GM21717 (cell line): Measurements from ENCODE around the gene SNIP1.
"Not testable (repeated sequence)": the region's sequence is repeated elsewhere in the genome, so short reads cannot be mapped to it uniquely, and the experiment has no call there.

Source experiments
- ATAC-seq: cut with Tn5 transposase; IDR thresholded peaks from one replicate; pipeline ENCODE4 v1.9.1; 2021; ENCODE audit warnings: mild to moderate bottlenecking, moderate library complexity; ENCODE audit not compliant: unreplicated experiment

Gene SNIP1

GRCh38 chr1:37553927-37554808, at the start of gene SNIP1:
SNIP1 (minus strand) TSS chr1:37554293; CDS start chr1:37554229, 64 bp downstream.
- ATAC-seq = peak; percentile 84

DNA sequence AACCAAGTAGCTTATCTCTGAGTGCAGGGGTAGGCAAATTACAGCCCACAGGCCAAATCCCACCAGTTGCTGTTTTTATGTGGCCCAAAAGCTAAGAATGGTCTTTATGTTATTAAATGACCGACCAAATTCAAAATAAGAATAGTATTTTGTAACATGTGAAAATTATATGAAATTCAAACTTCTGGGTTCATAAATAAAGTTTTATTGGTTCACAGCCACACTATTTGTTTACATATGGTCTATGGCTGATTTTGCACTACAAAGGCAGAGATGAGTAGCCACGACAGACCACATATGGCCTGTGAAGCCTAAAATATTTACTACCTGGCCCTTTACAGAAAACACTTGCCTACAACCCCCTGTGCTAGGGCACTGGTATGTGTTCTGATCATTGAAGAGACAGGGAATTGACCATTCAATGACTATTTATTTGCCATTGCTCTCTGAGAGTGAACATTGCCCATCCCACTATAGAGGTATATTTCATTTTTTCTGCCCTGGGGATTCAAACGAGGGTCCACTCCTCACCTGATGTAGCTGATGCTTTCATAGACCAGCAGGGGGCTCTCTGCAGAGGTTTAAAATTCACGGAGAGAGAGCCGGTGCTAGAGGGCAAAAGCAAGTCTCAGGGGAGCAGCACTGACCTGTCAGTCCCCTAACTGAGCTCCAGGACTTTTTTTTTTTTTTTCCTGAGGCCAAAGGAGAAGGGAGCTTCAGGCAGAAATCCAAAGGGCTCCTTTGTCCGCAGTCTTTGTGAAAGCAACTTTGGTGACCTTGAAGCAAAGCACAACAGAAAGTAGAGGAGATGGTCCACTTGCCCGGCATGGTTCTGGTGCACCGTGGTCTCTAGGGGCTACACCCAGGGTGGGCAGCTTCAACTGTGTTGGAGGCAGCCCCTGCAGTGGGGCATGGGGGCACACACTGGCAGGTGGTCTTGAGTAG, 48.9 kb upstream of the SNIP1 start:
- no peak for ATAC-seq

DNA sequence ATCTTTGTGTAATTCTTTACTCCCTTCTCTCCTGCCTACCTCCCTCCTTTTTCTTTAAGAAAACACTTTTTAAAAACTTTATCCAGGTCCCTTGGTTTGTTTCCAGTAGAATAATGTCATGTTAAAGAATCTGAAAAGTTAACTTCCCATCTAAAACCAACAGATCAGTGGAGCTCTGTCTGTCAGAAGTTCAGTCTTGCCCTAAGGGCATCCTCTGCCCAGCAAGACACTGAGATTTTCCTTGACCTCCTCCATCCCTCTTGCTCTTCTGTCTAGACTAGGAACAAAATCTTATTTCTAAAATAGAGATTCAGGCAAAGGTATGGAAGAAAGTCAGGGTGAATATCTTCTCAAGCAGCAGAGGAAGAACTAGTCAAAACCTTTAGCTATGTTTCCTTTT, 47.3 kb upstream of the SNIP1 start:
- ATAC-seq = no peak

GRCh38 chr1:37599940-37600339, 45.8 kb upstream of the SNIP1 start:
- ATAC-seq = no peak

GRCh38 chr1:37596182-37596667, 42.1 kb upstream of the SNIP1 start:
- ATAC-seq = no peak

DNA sequence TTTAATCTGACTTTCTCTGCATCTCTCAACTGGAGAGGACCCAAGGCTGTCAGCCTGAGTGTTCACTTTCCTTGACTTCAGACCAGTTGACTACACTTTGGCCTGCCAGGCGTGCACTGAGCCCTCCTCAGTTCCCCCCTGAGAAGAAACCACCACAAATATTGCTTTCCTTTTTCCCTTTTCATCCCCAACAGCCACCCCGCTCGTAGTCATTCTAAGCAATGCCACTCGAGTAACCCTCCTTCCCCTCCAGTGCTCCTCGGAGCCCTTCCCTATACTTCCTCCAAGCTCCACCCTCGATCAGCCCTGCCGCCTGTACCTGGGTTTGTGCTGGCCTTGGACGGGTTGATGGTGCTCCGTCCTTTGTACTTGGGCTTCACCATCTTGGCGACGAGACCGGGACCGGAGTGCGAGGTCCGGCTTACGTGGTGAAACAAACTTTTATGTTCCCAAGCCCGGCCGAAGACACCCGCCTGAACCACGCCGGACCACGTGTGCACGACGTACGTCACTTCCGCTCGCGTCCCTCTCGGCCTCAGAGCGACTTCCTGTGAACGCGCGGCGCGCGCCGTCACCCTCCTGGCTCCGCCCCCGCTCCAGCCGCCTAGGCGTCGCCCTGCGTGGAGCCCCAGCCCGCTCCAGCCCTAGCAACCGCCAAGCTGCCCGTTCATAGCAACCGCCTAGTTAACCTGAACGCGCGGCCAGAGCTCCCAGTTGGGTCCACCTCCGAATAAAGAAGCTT, 41.5 kb upstream of the SNIP1 start, which contains the start of gene GNL2:
TSS of gene GNL2 (minus strand) at position 498 of the 742 bp plus-strand sequence. CDS start at position 383, 115 bp downstream.
- peak; percentile 96 for ATAC-seq

DNA sequence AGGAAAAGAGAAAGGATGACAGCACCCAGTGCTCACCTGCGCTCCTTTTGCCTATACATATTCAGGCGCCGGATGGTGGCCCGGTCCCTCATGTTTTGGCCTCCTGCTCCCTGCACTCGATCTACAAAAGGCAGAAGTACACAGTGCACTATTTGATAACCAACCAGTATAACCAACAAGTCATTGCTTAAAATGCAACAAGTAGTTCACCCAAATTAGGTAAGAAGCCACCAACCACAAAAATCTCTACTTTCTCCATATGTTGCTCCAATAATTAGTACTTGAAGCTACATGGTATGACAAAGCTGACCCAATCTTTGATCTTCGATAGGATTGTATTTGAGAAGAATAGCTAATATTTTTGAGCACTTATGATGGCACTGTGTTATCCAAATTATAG, 39.6 kb upstream of the SNIP1 start:
- no peak for ATAC-seq

- ATAC-seq = no peak
Observed at GRCh38 chr1:37588939-37589338, 34.8 kb upstream of the SNIP1 start.

DNA sequence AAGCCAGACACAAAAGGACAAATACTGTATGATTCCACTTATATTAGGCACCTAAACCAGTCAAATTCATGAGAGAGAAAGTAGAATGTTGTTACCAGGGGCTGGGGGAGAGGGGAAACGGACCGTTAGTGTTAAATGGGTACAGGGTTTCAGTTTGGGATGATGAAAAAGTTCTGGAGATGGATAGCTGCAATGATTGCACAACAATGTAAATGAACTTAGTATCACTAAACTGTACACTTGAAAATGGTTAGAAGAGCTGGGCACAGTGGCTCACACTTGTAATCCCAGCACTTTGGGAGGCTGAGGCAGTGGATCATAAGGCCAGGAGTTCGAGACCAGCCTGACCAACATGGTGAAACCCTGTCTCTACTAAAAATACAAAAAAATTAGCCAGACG, 30.5 kb upstream of the SNIP1 start:
- ATAC-seq = not testable (repeated sequence)

- no peak for ATAC-seq
Observed at GRCh38 chr1:37575692-37576091, 21.6 kb upstream of the SNIP1 start.

DNA sequence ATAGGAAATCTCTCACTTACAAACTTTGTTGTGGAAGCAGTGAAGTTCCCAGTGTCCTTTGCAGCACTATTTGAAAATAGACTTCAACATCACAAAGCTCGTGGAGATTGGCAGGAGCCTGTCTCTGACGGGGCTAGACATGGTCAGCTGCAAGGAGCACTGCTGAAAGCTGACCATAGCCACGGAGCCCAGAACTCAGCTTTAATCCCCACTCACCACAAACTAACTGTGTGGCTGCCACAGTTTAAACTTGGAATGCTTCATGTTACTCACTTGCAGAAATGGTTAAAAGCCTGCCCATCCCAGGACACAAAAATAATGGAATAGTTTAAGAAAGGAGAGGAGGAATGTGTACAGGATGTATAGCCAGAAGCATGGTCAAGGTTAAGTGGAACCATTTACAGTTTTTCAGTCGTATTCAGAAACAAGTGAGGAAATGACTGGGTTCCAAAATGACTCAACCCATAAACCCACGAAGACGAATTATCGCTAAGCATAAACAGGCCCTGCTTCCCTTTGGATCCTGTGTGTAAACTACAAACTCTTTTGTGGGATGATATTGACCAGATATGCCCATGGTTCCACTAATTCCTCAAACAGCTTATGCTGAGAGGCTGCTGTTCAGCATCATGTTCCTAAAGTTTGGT, 20.9 kb upstream of the SNIP1 start:
- ATAC-seq = no peak

DNA sequence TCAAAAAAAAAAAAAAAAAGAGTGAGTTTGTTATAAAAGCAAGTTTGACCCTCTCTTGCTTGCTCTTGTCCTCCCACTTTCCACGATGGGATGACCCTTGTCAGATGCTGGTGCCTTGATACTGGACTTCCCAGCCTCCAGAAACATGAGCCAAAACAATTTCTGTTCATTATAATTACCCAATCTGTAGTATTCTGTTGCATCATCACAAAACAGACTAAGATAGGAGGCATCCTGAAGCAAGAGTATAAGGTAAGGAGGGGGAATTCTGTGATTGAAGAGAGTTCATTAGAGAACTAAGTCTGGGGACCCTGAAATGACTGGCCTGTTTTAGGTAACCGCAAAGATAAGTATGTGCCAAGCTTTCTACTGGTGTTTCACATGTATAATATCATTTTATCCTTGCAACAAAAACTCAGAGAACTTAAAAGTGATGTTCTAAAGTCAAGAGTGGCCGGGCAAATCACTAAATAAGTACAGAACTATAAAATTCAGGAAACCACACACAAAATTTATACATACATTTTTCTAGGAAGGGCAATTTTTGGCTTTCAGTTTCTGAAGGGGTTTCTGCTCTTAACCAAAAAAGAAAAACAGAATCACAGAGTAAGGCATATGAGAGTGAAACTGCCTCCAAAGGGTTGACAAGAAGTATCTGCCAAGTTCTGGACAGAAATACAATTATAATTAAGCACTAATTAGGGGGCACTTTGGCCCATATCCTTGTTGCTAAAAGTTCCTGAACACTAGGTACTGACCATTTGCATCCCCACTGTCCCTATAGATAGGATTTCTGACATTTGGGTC, 16.6 kb upstream of the SNIP1 start:
- no peak for ATAC-seq

- no peak for ATAC-seq
Observed at GRCh38 chr1:37567023-37567422, 12.9 kb upstream of the SNIP1 start.

DNA sequence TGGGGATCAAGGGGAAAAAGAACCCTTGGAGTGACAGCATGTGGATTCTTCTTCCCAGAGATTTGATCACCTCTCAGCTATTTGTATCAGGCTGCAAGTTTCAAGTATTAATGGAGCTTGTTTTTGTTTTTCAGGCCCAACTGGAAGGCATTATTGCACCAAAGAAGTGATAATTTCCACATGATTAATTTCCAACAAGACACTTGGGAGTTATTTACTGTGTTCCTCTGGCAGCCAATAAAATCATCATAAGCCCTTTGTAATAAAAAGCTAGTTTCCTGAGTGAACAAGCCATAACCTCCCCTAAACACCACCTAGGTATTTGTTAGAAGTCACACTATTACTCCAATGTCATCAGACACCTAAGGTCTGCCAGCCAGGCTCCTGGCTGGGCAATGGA, 10.8 kb upstream of the SNIP1 start:
- ATAC-seq = no peak

GRCh38 chr1:37562984-37563383, 8.9 kb upstream of the SNIP1 start:
- ATAC-seq = no peak

GRCh38 chr1:37561133-37562132, 7.3 kb upstream of the SNIP1 start:
- no peak for ATAC-seq

DNA sequence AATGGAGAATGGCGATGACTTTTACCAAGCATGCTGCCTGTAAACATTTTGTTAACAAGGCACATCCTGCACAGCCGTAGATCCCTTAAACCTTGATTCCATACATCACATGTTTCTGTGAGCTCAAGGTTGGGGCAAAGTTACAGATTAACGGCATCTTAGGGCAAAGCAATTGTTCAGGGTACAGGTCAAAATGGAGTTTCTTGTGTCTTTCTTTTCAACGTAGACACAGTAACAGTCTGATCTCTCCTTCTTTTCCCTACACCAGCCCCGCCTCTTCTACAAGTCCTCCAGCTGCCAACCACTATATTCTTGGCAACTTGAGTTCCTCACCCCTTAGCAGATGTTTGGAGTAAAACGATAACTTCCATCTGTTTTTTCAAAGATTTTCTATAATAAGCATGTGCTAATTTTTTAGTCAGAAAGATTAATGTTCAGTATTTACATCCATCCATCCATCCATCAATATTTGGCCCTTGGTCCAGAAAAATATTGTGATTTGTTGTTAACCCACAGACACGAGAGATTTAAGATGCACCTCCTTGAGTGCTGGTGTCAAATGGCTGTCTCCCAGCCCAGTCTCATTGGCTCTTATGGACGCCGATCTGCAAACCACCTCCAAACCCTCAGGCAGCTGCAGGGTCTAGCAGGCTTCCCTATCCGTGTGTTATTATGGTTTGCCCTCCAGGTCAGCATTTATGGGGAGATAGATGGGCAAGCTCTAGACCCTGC, 6.5 kb upstream of the SNIP1 start:
- ATAC-seq = no peak
